Memory B cell (primary cell): ENCODE measurements around the gene RGPD8.
A peak's percentile ranks its signal among the peaks of the same experiment; 100 is the strongest.
"Not testable (repeated sequence)": the region's sequence is repeated elsewhere in the genome, so short reads cannot be mapped to it uniquely, and the experiment has no call there.

Experiments used
- ATAC-seq: fragments of 150-1000 bp; cut with Tn5 transposase; 2 replicates; pipeline ENCODE4 v1.10.0; 2021; ENCODE audit warnings: low read depth, mild to moderate bottlenecking, moderate library complexity
- DNase-seq, 2 donors: peaks; one replicate each; pipeline ENCODE4 v3.0.0; 2022; ENCODE audit warnings: low spot score in 2 of 2
- H3K27ac Mint-ChIP-seq: one replicate; pipeline ENCODE4 v1.8.0; 2022; ENCODE audit warnings: mild to moderate bottlenecking, moderate library complexity, mixed read lengths
- H3K27me3 Mint-ChIP-seq: one replicate; pipeline ENCODE4 v1.8.0; 2022; ENCODE audit warnings: mixed read lengths
- H3K36me3 Mint-ChIP-seq: one replicate; pipeline ENCODE4 v1.8.0; 2022; ENCODE audit warnings: mild to moderate bottlenecking, mixed read lengths
- H3K4me1 Mint-ChIP-seq: one replicate; pipeline ENCODE4 v1.8.0; 2022; ENCODE audit warnings: mixed read lengths
- H3K4me3 Mint-ChIP-seq: one replicate; pipeline ENCODE4 v1.8.0; 2022; ENCODE audit warnings: mild to moderate bottlenecking, moderate library complexity, mixed read lengths
- H3K9me3 Mint-ChIP-seq: one replicate; pipeline ENCODE4 v1.8.0; 2022; ENCODE audit warnings: mixed read lengths

The RGPD8 gene

GRCh38 chr2:112424553-112424952 lies 8.9 kb downstream of the RGPD8 start:
- not testable (repeated sequence) for DNase-seq, ATAC-seq, H3K27ac Mint-ChIP-seq, H3K4me3 Mint-ChIP-seq, H3K4me1 Mint-ChIP-seq, H3K9me3 Mint-ChIP-seq, H3K36me3 Mint-ChIP-seq, H3K27me3 Mint-ChIP-seq

DNA sequence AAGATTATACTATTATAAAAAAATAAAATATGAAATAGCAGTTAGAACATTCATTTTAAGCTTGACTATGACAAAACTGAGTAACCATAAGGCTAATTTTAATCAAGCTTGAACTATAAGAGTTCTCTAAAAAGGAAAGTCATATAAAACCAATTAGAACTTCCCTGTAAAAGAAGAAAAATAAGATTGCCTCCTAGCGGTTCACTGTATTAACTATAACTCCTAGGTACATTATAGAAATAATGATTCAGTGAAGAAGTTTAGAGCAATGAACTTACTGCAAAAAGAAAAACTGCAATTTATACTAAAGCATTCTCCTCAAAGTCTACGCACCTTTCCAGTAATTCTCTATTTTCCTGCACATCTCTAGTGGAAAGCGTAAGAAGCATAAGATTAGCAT lies 16.6 kb downstream of the RGPD8 start:
- not testable (repeated sequence) for H3K27ac Mint-ChIP-seq, ATAC-seq, H3K4me1 Mint-ChIP-seq, H3K4me3 Mint-ChIP-seq, DNase-seq, H3K36me3 Mint-ChIP-seq, H3K9me3 Mint-ChIP-seq, H3K27me3 Mint-ChIP-seq

DNA sequence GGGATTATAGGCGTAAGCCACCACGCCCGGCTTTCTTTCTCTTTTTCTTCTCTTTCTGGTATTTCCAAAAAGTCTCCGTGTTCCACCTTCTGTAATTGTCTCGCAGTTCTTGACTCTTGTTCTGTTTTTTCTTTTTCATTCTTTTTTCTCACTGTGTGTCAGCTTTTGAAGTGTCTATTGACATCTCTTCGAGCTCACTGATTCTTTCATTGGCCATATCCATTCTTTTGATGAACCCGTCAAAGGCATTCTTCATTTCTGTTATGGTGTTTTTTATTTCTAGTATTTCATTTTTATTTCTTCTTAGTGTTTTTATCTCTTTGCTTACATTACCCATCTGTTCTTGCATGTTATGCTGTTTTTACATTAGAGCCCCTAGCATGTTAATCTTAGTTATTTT lies 73.4 kb downstream of the RGPD8 start:
- not testable (repeated sequence) for H3K36me3 Mint-ChIP-seq, DNase-seq, ATAC-seq, H3K27ac Mint-ChIP-seq, H3K27me3 Mint-ChIP-seq, H3K9me3 Mint-ChIP-seq, H3K4me1 Mint-ChIP-seq, H3K4me3 Mint-ChIP-seq

DNA sequence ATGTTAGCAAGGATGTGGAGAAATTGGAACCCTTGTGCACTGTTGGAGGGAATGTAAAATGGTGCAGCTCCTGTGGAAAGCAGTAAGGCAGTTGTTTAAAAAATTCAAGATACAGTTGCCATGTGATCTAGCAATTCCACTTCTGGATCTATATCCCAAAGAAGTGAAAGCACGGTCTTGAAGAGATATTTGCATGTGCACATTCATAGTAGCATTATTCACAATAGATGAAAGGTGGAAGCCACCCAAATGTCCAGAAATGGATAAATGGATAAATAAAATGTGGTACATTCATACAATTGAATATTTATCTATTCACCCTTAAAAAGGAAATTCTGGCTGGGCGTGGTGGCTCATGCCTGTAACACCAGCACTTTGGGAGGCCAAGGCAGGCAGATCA lies 79.1 kb downstream of the RGPD8 start:
- H3K4me1 Mint-ChIP-seq: not testable (repeated sequence)

GRCh38 chr2:112352809-112353603 lies 80.4 kb downstream of the RGPD8 start:
- H3K9me3 Mint-ChIP-seq, ATAC-seq, H3K27ac Mint-ChIP-seq, DNase-seq, H3K36me3 Mint-ChIP-seq, H3K4me1 Mint-ChIP-seq, H3K4me3 Mint-ChIP-seq, H3K27me3 Mint-ChIP-seq: not testable (repeated sequence)

More for the DNA sequence above, 79.1 kb downstream of the RGPD8 start:
- DNase-seq, H3K27me3 Mint-ChIP-seq, H3K9me3 Mint-ChIP-seq, H3K27ac Mint-ChIP-seq, H3K4me3 Mint-ChIP-seq, ATAC-seq, H3K36me3 Mint-ChIP-seq: not testable (repeated sequence)

GRCh38 chr2:112352292-112352691 lies 81.2 kb downstream of the RGPD8 start:
- not testable (repeated sequence) for H3K27me3 Mint-ChIP-seq, H3K36me3 Mint-ChIP-seq, H3K4me1 Mint-ChIP-seq, H3K9me3 Mint-ChIP-seq, DNase-seq, H3K4me3 Mint-ChIP-seq, ATAC-seq
- peak overlapping the region; percentile 14 for H3K27ac Mint-ChIP-seq

DNA sequence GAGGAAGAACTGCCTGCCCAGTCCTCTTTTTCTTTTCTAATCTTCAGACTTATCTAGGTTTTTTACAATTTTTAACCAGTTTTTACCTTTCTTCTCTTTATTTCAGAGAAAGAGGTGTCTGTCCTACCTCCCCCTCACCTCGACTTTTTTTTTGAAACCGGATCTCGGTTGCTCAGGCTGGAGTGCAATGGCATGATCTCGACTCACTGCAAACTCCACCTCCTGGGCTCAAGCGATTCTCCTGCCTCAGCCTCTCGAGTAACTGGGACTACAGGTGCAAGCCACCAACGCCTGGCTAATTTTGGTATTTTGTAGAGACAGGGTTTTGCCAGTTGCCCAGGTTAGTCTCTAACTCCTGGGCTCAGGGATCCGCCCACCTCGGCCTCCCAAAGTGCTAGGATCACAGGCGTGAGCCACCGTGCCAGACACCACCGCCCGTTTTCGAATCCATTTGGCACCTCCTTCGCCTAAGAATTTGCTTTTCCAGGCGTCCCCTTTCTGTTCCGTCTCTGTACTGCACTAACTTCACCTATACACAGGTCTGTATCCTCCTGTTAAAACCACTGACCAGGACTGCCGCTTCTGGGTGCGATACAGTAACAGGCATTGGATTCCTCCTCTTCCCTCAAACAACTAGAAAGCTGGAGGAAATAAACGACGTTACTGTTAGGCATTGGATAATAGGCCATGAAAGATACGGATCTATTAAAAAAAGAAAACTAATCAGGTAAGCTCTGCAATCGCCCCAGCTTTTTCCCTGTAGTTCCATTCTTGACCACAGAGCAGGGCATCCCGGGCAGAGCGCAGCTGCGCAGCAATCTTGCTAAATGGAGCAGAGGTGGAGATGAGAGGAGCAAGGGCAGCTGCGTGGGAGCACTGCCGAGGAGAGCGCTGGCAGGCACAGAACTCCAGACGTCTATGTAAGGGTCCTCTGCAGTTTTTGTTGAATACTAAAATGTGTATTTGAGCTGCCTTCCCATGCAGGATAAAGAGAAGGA lies 88.1 kb downstream of the RGPD8 start:
- ATAC-seq: no peak
- no peaks in the 10 kb centered on the region for H3K4me1 Mint-ChIP-seq
- DNase-seq: no peak
- peaks cover 5% of the 10 kb centered on the region for H3K36me3 Mint-ChIP-seq
- H3K27ac Mint-ChIP-seq: no peak overlapping the region
- no peaks in the 10 kb centered on the region for H3K27me3 Mint-ChIP-seq
- peaks cover 7% of the 10 kb centered on the region for H3K9me3 Mint-ChIP-seq
- H3K4me3 Mint-ChIP-seq: no peak overlapping the region

- Mint-ChIP-seq H3K4me1 (no peaks in the 10 kb centered on the region), H3K36me3 (peaks cover 5% of the 10 kb centered on the region), H3K27ac (peak overlapping the region; percentile 22), H3K27me3 (no peaks in the 10 kb centered on the region), H3K9me3 (peaks cover 7% of the 10 kb centered on the region), H3K4me3 (no peak overlapping the region)
- no peak for DNase-seq
- no peak for ATAC-seq
Observed at GRCh38 chr2:112343827-112344585, 89.4 kb downstream of the RGPD8 start.

DNA sequence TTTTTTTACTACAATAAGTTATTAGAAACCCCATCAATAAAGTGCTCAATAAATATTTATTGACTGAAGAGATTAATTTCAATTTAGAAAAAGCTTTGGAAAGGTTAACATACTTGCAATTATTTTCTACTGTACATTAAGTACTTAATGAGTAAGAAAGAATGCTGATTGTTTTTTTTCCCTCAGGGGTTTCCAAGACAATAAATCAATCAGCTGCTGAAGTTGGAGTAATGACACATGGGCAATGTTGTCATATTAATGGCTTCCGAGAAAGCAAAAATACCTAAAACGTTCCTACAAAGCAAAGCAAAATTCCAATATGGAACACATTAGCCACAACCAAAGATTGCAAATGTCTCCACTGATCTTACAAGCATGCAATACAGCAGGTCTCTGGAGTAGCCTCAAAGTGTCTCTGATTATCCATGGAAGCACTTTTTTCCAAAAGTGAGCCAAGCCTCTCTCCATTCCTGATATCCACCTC lies 91.3 kb downstream of the RGPD8 start:
- no peak for DNase-seq
- Mint-ChIP-seq H3K4me1 (no peaks in the 10 kb centered on the region), H3K9me3 (peaks cover 7% of the 10 kb centered on the region), H3K27me3 (no peaks in the 10 kb centered on the region), H3K4me3 (no peak overlapping the region), H3K36me3 (peaks cover 5% of the 10 kb centered on the region), H3K27ac (no peak overlapping the region)
- ATAC-seq: no peak

DNA sequence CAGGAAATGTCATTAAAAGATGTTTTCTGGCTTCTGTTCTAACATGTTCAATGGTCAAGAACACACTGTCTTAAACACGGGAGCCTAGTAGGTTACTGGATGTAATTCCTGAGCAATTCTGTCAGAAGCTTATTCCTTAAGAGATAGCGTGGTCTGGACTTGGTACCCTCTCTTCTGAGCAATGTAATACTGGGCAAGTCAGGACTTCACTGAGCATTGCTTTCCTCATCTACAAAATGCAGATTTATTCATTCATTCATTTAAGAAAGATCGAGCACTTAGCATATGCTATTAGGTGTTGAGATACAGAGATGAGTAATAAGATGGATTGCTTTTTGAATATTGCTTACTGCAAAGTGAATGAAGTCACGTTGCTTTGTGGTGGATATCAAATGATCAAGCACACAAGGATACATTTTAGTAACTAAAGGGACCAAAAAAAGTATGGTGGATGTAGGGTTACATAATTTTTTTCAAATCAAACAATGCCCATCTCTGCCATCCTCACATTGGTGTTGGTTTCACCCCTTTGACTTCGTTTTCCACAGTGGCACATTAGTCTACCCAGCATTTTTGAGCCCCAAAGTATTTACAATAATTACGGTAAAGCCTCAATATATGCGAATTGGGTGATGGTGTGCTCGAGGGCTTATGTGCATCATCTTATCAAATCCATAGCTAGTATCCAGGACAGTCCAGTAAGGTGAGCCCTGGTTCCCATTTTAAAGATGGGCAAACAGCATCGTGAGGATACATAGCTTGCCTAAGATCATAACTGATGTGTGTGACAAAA lies 92.8 kb downstream of the RGPD8 start:
- Mint-ChIP-seq H3K27ac (no peak overlapping the region), H3K4me1 (no peaks in the 10 kb centered on the region), H3K4me3 (no peak overlapping the region), H3K36me3 (peaks cover 1% of the 10 kb centered on the region), H3K9me3 (peaks cover 1% of the 10 kb centered on the region), H3K27me3 (no peaks in the 10 kb centered on the region)
- no peak for DNase-seq
- ATAC-seq: no peak

- ATAC-seq: no peak
- Mint-ChIP-seq H3K9me3 (no peaks in the 10 kb centered on the region), H3K4me1 (no peaks in the 10 kb centered on the region), H3K4me3 (no peak overlapping the region), H3K27ac (no peak overlapping the region), H3K27me3 (no peaks in the 10 kb centered on the region), H3K36me3 (no peaks in the 10 kb centered on the region)
- DNase-seq: no peak
Observed at GRCh38 chr2:112339986-112340385, 93.5 kb downstream of the RGPD8 start.

- no peaks in the 10 kb centered on the region for H3K9me3 Mint-ChIP-seq
- H3K36me3 Mint-ChIP-seq: peaks cover 10% of the 10 kb centered on the region
- no peaks in the 10 kb centered on the region for H3K4me1 Mint-ChIP-seq
- no peak for DNase-seq
- H3K4me3 Mint-ChIP-seq: no peak overlapping the region
- no peak overlapping the region for H3K27ac Mint-ChIP-seq
- H3K27me3 Mint-ChIP-seq: no peaks in the 10 kb centered on the region
- ATAC-seq: no peak
Observed at GRCh38 chr2:112335600-112335999, 97.8 kb downstream of the RGPD8 start.

GRCh38 chr2:112332123-112332696 lies 101.2 kb downstream of the RGPD8 start:
- Mint-ChIP-seq H3K27me3 (no peaks in the 10 kb centered on the region), H3K36me3 (peaks cover 21% of the 10 kb centered on the region), H3K4me3 (no peak overlapping the region), H3K9me3 (no peaks in the 10 kb centered on the region), H3K27ac (no peak overlapping the region), H3K4me1 (no peaks in the 10 kb centered on the region)
- DNase-seq: no peak
- ATAC-seq: no peak
